Nephron progenitor cell (in vitro differentiated cells): ENCODE data around the gene FAM229B.
"Not testable (repeated sequence)": the region's sequence is repeated elsewhere in the genome, so short reads cannot be mapped to it uniquely, and the experiment has no call there.

Experiments
- DNase-seq: peaks from one replicate; pipeline ENCODE4 v3.0.0; 2021
- H3K27ac Mint-ChIP-seq: 2 replicates; pipeline ENCODE4 v1.8.0; 2021; ENCODE audit warnings: mild to moderate bottlenecking, moderate library complexity, mixed read lengths
- H3K27me3 Mint-ChIP-seq: 2 replicates; pipeline ENCODE4 v1.8.0; 2021; ENCODE audit warnings: mild to moderate bottlenecking, low read depth, mixed read lengths; ENCODE audit not compliant: poor library complexity
- H3K36me3 Mint-ChIP-seq: 2 replicates; pipeline ENCODE4 v1.8.0; 2021; ENCODE audit warnings: low read depth, mixed read lengths
- H3K4me1 Mint-ChIP-seq: 2 replicates; pipeline ENCODE4 v1.8.0; 2021; ENCODE audit warnings: mixed read lengths
- H3K4me3 Mint-ChIP-seq: 2 replicates; pipeline ENCODE4 v1.8.0; 2021; ENCODE audit warnings: mild to moderate bottlenecking, moderate library complexity, mixed read lengths
- H3K9me3 Mint-ChIP-seq: 2 replicates; pipeline ENCODE4 v1.8.0; 2021; ENCODE audit warnings: mild to moderate bottlenecking, moderate library complexity, mixed read lengths
- TF ChIP-seq, protein P1 (sequence below): fragments of 200-600 bp; sonication (generic); IDR thresholded peaks from 2 replicates; pipeline ENCODE4 v1.5.0; 2021; ENCODE audit warnings: antibody characterized with exemption

FAM229B gene

DNA sequence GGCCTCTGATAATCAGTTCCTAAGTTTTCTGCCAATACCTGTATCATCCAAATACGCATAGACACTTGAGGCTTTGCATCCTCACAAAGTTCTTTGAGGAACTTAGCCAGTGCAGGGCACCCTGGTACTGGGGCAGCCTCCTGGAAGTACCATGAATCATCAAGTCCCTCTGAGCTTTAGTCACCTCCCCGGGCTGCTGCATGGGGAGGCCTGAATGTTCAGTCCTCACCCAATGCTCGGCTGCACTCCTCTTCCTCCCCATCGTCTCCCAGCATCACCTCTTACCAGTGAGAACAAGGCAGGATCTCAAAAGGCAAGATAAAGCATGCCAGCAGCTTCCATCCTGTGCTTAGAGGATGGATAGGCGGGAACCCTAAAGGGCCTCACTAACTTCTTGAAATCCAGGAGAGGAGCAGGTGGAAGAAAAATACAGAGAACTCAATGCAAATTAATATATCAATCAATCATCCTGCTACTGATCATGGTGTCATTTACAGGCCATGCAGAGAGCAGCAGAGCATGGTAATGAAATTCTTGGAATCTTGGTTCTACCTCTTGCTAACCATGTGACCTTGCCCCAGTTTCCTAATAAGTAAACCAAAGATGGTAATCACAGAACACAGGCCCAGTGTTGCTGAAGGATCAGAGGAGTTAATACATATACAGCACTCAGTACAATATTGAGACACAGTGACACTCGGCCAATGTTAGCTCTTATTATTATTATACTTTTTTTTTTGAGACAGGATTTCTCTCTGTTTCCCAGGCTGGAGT is 38.2 kb upstream of the FAM229B start:
- H3K27ac Mint-ChIP-seq, result no peak overlapping the region
- H3K4me1 Mint-ChIP-seq, result peaks cover 11% of the 10 kb centered on the region
- peaks cover 18% of the 10 kb centered on the region for H3K9me3 Mint-ChIP-seq
- no peak overlapping the region for H3K4me3 Mint-ChIP-seq
- TF ChIP-seq, protein P1, sequence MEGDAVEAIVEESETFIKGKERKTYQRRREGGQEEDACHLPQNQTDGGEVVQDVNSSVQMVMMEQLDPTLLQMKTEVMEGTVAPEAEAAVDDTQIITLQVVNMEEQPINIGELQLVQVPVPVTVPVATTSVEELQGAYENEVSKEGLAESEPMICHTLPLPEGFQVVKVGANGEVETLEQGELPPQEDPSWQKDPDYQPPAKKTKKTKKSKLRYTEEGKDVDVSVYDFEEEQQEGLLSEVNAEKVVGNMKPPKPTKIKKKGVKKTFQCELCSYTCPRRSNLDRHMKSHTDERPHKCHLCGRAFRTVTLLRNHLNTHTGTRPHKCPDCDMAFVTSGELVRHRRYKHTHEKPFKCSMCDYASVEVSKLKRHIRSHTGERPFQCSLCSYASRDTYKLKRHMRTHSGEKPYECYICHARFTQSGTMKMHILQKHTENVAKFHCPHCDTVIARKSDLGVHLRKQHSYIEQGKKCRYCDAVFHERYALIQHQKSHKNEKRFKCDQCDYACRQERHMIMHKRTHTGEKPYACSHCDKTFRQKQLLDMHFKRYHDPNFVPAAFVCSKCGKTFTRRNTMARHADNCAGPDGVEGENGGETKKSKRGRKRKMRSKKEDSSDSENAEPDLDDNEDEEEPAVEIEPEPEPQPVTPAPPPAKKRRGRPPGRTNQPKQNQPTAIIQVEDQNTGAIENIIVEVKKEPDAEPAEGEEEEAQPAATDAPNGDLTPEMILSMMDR, result no peak
- no peaks in the 10 kb centered on the region for H3K36me3 Mint-ChIP-seq
- peaks cover 11% of the 10 kb centered on the region for H3K27me3 Mint-ChIP-seq
- no peak for DNase-seq

DNA sequence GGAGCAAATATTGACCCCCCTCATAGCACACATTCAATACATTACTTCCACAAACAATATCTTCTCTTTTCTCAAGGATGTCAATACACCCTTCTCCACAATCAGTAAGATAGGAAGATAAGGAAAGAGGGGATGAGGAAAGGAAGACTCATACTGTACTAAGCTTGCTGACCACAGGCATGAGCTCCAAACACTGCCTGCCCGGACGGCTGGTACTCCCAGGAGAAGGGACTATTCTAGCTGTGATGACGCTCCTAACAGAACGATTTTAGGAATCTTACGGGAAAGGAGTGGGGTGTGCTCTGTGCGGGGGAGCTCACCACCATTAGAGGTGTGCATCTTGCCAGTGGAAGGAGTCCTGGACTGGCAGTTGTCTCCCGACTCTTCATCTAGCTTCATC is 37.4 kb upstream of the FAM229B start:
- DNase-seq, result no peak

DNA sequence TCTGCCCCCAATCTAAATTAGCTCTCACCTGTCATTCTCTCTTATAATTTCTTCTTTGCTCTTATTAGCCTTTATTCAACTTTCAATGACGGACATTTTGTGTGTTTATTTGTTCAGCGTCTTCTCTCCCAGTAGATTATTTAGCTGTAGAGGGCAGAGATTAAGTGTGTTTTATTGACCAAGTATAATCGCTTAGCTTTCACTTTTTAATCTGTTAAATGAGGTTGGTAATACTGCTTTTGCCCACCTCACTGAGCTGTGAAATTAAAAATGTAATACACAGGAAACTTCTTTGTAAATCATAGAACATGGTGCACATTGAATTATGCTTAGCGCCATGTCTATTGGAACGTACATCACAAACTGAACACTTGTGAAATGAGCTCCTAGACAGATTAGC is 37.0 kb upstream of the FAM229B start:
- no peaks in the 10 kb centered on the region for H3K36me3 Mint-ChIP-seq
- H3K27ac Mint-ChIP-seq, result no peak overlapping the region
- TF ChIP-seq, protein P1, result no peak
- peaks cover 18% of the 10 kb centered on the region for H3K9me3 Mint-ChIP-seq
- peaks cover 8% of the 10 kb centered on the region for H3K27me3 Mint-ChIP-seq
- DNase-seq, result no peak
- H3K4me1 Mint-ChIP-seq, result no peaks in the 10 kb centered on the region
- no peak overlapping the region for H3K4me3 Mint-ChIP-seq

More for the DNA sequence above, 37.4 kb upstream of the FAM229B start:
- Mint-ChIP-seq H3K4me3 (no peak overlapping the region), H3K27me3 (peaks cover 8% of the 10 kb centered on the region), H3K9me3 (peaks cover 18% of the 10 kb centered on the region), H3K27ac (no peak overlapping the region), H3K4me1 (peaks cover 3% of the 10 kb centered on the region), H3K36me3 (no peaks in the 10 kb centered on the region)
- TF ChIP-seq, protein P1, result no peak

DNA sequence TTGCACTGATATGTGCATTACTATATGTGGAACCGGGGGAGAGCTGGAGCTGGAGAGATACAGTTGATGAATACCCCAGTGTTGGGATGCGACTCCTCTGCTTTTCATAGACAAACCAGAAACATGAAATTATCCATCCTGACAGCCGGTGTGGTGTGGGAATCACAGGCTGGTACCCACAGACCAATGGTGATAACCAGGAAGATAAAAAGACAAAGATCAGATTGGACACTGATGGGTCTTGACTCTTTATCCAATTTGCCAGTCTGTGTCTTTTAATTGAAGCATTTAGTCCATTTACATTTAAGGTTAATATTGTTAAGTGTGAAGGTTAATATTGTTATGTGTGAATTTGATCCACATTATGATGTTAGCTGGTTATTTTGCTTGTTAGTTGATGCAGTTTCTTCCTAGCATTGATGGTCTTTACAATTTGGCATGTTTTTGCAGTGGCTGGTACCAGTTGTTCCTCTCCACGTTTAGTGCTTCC is 36.1 kb upstream of the FAM229B start:
- not testable (repeated sequence) for H3K27ac Mint-ChIP-seq, DNase-seq, H3K36me3 Mint-ChIP-seq, H3K27me3 Mint-ChIP-seq, H3K4me1 Mint-ChIP-seq, H3K4me3 Mint-ChIP-seq
- H3K9me3 Mint-ChIP-seq, result peaks cover 18% of the 10 kb centered on the region

DNA sequence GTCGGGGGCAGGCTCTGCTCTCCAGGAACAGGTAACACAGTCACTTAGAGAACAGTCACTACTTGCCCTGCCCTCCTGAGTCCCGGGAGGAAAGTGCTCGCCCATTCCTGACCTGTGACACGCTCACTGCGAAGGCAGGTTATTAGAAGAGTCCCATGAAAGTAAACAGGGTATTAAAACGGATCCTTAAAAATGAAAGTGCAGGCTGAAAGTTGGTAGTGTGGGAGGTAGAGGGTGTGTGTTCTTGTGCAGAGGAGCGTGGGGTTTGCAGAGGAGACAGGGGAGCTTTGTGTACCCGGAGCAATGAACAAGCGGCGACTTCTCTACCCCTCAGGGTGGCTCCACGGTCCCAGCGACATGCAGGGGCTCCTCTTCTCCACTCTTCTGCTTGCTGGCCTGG is 33.4 kb upstream of the FAM229B start, which contains the start of gene CCN6:
Gene CCN6 (plus strand): TSS at position 104 of the 400 bp plus-strand sequence. CDS start 254 bp downstream, at position 358.
- Mint-ChIP-seq H3K4me3 (no peak within 1 kb of the TSS), H3K9me3 (peaks cover 9% of the 10 kb centered on the region), H3K27ac (no peak within 1 kb of the TSS), H3K4me1 (no peaks in the 10 kb centered on the region), H3K27me3 (peaks cover 8% of the 10 kb centered on the region), H3K36me3 (no peaks in the 10 kb centered on the region)
- no peak for DNase-seq
- TF ChIP-seq, protein P1, result no peak

DNA sequence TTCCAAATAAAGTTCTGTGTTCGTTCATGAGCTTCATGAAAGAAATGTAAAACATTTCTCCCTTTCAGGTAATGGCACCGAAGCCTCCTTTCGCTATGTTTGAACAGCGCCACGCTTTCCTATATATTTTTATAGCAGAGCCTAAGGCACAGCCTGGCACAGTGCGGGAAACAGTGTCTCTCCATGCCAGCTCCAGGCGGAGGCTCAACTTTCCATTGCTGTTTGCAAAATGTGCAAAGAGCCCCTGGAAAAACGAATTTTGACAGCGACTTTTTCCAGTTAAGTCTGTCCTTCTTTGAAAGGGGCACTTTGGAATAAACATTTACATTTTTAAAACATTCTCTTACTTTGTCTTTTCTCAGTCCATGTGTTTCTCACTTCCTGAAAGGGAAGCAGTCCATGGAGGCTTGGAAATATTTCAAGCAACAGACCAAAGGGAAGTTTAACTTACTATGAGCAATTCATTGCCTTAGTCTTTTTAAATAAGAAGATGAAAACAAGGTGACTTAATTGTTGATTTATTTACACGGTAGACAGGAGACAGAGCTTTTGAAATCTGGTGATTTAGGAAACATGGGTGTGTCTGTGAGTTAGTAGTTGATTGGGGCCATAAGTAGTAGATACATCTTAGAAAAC is 32.7 kb upstream of the FAM229B start:
- DNase-seq, result no peak
- H3K4me1 Mint-ChIP-seq, result no peaks in the 10 kb centered on the region
- TF ChIP-seq, protein P1, result no peak
- peaks cover 9% of the 10 kb centered on the region for H3K9me3 Mint-ChIP-seq
- H3K36me3 Mint-ChIP-seq, result no peaks in the 10 kb centered on the region
- peaks cover 8% of the 10 kb centered on the region for H3K27me3 Mint-ChIP-seq
- H3K4me3 Mint-ChIP-seq, result no peak overlapping the region
- H3K27ac Mint-ChIP-seq, result no peak overlapping the region
